GM11168 (cell line): ENCODE measurements around the gene MEF2B.

Source experiments
- in situ Hi-C: fragments of 300-500 bp; cut with MboI; formaldehyde crosslinking; loops from one replicate; pipeline ENCODE4 v1.12.0; 2022; ENCODE audit warnings: low sequenced_read_pairs; ENCODE audit not compliant: unreplicated experiment

The MEF2B gene

DNA sequence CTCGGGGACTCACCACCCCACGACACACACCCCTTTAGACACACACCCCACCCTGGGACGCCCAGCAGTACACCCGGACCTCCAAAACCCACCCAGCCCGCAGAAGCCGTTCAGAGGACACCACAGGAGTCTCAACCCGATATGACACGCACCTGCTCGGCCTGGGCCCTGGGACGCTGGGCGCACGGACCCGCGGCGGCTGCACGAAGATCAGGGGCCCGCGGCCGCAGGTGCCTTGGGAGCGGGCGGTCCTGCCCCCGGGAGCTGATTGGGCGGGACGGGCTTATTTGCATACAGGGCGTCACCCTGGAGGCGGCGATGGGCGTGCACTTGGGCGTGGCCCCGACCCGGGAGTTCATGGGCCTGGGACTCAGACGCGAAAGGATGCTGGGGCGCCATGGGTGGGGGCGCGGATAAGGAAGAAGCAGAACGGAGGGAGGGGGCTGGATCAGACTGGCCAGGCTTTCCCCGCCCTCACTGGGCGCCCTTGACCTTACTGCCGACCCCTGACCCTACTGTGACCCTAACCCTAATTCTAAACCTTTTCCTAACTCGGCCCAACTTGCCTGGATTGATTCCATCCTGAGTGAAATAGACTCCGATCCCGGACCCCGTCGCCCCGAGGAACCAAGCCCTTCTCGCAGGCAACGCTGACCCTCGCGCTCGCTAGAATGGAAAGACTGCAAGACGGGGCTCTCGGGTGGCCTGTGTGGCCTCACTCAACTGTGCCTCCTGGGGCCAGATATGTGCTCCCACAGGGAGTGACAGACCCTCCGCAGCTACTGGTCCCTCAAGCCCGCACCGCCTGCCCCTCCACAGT lies at the start of gene MEF2B:
Gene MEF2B (minus strand): TSS at position 211 of the 820 bp plus-strand sequence. CDS start 19,528 bp downstream, outside the sequence.
- in situ Hi-C loops = no loop called here

DNA sequence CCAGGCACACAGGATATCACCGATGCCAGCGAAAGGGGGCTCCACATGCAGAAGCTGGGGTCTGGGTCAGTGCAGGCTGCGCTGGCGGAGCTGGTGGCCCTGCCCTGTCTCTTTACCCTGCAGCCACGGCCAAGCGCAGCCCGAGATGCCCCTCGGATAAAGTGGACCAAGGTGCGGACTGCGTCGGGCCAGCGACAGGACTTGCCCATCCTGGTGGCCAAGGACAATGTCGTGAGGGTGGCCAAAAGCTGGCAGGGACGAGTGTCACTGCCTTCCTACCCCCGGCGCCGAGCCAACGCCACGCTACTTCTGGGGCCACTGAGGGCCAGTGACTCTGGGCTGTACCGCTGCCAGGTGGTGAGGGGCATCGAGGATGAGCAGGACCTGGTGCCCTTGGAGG lies 48.8 kb upstream of the MEF2B start:
- in situ Hi-C loops = no loop called here

DNA sequence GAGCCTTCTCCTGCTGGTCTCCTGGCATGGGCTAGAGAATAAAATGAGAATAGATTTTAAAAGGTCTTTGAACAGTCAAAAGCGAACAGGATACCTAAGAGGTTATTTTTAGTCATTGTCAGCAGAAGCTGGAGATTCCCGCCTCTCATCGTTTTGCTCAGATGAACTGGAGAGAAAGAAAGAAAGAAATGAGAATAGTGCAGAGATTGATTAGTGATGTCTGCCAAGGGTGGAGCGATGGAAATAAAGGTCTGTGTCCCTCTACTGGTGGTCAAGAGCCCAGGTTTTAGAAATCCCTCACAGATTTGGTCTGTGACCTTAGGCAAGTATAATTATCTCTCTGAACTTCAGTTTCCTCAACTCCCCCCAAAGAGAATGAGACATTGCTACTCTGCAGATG lies 47.0 kb upstream of the MEF2B start:
- in situ Hi-C loops = no loop called here

DNA sequence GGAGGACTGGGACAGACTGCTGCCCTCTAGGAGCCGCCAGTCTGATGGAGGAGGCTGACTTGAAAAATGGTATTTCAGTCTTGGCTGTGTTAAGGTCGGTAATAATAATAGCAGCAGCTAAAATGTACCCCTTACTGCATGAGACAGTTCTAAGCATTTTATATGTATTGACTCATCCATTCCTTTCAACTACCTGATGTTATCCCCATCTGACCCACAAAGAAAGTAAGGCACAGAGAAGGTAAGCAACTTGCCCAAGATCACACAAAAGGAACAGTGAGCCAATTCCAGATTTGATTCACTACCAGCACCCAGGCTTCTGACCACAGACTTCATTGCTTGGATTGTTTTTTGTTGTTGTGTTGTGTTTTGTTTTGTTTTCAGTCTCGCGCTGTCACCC lies 45.7 kb upstream of the MEF2B start:
- in situ Hi-C loops = no loop called here

DNA sequence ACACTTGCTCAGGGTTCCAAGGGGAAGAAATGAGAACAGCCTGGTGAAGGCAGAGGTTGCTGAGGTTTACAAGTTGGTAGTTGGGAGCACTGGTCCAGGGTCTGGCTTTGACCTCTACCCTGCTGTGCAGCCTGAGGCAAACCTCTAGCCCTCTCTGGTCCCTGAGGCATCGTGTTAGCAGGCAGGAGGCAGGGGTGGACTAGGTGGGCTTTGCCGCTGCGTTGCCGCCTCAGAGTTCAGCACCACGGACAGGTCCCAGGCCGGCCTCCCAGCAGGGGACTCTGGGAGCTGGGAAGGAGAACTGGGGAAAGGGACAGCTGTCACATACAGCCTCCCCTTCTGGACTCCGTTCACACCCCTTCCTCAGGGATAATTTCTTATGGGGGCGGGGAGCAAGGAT lies 44.8 kb upstream of the MEF2B start:
- in situ Hi-C loops = no loop called here

DNA sequence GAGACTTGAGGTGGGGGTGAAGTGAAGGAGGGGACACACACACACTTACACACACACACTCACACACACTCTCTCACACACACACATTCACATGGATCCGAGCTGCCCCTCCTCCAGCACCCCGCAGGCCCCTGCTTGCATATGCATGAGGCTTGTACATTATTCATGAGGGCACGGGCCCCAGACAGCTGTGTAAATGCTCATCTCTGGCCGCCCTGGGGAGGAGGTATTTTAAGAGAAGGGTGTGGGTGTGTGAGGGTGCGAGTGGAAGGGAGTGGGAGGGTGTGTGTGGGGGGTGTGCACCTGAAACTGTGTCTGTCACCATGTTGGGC lies 44.1 kb upstream of the MEF2B start:
- in situ Hi-C loops = no loop called here

DNA sequence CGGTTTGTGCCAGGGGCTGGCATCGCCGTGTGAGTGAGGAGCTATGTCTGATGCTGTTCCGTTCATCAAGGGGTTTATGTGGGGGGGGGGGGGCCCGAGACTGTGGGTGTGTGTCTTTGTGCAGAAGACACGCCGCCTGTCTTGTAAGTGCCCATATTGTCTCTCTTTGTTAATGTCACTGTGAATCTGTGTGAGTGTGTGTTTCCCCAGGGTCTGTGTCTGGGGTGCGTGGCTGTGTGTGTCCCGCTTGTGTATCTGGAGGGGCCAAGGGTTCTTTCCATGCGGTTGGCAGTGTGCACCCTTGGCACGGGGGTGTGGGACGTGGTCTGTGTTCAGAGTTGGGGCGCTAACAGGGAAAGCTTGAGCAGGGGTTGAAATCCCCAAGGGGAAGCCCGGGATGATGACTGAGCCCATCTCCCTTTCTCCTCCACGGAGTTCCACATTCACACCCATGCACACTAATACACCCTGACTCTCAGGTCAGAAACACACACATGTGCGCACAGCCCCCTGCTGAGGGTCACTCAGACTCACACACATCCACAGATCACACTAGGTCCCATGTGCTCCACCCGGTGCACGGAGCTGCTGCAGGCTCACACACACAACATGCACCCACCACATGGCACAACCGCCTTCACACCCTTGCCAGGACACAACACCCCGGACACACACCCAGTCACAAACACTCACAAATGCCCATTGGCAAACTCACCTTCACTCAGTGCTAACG lies 43.5 kb upstream of the MEF2B start:
- in situ Hi-C loops = no loop called here

DNA sequence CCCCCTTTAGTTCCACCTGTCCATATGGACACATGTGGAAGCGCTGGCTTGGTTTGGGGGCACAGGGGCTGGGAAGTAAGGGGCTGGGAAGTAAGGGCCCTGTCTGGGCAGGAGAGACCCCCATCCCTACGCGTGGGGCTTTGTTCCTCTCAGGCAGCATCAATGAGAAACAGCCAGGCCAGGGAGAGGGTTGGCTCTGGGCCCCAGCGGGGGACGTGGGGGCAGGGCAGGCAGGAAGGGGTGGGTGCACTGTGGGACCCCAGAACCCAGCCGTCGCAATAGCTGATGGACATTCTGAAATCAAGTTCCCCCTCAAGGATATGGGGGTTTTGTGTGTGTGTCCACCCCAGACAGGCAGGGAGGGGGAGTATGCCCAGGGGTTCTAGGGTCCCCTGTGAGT lies 42.9 kb upstream of the MEF2B start:
- in situ Hi-C loops = no loop called here

DNA sequence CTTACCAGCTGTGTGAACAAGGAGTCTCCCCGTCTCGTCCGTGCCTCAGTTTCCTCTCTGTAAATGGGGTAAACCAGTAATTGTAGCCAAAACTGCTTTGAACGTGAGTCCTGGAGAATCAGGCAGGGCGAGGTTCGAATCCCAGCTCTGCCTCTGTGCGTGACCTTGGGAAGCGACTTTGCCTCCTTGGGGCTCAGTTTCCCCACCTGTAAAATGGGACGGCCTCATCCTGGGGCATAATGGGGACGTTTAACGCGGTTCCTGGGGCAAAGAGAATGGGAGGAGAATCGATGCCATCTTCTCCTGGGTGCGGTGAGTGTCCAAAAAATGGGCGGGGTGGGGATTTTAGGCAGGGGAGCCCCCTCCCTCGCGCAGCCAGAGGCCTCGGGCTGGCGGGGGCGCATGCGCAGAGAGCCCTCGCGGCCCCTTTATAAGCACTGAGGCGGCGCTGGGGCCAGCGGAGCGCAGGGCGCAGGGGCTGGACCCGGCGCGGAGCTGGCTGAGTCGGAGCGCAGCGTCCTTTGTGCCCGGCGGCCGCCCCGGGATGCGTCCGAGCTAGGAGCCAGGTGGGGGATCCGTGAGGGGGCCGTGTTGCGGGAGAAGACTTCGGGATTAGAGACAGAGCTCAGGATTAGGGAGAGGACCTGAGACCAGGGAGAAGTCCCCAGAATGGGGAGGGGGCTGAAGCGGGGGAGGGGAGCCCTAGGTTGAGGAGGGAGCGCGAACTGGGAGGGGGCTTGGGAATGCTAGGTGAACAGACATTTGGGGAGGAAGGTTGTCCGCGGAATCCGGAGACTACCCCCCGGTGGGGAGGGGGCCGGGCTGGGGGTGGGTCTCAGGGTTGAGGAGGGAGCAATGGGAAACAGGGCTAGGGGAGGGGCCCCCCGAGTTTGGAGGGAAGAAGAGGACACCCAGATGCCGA lies 41.7 kb upstream of the MEF2B start, which contains the start of gene NCAN:
Gene NCAN (plus strand): TSS at position 460 of the 922 bp plus-strand sequence. CDS start 4,996 bp downstream, outside the sequence.
- in situ Hi-C loops = no loop called here

DNA sequence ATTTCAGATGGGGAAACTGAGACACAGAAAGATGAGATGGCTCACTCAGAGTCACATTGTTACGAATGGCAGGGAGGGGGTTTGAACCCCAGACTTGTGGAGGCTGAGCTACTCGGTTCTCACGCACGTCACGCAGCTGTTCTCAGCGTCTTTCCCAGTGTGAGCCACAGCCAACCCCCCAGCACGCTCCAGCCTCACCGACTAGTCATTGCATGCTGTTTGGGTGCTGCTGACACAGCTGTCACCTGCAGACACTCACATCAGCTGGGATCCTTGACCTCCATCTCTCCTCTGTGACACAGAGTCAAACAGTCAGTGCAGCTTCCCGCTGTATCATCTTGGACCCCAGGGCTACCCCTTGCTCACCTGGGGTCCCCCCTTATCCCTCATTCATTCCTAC lies 39.3 kb upstream of the MEF2B start:
- in situ Hi-C loops = no loop called here

DNA sequence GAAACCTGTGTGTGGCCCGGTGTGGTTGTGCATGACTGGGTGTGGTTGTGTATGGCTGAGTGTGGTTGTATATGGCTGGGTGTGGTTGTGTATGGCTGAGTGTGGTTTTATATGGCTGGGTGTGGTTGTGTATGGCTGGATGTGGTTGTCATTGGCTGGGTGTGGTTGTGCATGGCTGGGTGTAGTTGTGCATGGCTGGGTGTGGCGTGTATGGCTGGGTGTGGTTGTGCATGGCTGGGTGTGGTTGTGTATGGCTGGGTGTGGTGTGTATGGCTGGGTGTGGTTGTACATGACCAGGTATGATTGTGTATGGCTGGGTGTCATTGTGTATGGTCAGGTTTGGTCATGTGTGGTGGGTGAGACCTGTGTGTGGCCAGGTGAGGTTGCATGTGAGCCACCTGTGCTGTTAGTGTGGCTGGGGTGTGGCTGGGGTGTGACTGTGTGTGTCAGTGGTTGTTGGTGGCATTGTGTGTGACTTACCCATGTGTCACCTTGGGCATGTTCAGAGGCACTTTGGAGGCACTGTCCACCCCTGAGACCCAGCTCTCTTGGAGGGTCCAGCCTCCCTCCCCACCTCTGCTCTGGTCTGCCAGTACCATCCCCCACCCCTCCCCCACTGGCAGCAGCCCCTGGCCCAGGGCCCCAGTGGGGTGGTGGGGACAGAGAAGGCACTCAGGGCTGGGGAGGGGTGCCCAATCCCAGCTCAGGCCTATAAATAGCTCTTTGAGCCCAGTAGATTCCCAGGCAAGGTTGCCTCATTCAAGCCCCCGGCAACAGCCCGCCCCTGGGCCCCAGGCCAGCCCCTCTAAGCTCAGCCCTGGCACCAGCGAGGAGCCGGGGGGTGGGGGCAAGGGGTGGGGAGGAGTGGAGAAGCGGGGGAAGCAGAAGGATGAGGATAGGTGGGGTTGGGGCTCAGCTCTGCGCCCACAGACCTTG lies 37.8 kb upstream of the MEF2B start:
- in situ Hi-C loops = no loop called here

DNA sequence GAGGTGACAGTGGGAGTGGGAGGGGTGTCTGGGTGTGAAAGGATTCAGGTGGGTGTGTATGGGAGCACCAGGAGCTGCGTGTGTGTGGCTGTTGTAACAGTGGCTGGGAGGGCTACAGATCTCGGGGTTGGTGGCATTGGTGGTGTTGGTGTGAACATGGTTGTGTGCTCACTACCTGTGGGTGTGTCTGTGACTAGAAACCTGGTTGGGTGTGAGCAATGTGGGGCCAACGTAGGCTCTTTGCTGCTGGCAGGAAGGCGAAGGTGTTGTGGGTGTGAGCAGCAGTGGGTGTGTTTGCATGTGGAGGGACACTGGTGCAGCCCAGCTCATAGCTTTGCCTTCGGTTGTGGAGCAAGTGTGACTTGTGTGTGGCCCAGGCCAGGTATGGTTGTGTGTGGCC lies 36.9 kb upstream of the MEF2B start:
- in situ Hi-C loops = no loop called here

DNA sequence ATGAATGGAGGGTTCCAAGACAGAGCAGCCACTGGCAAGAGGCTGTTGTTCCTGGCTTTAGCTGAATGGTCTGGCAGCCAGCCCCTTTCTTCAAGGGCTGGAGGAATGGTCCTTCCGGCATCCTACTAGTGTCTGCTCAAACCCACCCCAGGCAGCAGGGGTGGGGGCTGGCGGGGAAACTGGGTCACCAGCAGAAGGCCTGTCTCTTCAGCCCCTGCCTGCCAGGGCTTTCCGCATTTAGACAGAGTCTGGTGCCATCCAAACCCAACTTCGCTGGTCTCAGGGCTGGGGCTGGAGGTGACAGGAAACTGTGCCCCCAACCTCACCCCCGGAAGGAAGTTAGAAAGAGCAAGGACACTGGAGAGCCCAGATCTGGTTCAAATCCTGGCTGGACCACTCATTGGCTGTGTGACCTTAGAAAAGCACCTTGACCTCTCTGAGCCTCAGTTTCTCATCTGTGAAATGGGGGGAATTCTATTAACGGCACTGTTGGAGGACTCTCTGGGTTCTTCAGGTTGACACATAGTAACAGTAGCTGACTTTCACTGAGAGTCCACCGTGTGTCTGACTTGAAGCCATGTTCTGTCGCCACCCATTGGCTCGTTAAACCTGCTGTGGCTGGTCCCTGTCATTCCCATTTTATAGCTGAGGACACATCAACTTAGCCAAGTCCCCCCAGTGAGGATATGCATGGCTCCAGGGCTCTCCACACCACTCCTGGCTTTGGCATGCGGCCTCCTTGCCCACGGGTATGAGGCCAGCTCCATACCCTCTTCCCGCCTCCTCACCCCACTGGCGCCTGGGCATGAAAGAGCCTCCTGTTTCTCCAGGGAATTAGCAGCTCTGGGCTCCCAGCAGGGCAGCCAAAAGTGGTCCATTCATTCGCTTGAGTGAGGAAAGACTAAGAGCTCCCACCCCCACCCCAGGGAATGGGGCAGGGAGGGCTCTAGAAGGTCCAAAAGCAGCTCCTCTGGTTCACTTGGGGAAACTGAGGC lies 35.6 kb upstream of the MEF2B start:
- in situ Hi-C loops = no loop called here

DNA sequence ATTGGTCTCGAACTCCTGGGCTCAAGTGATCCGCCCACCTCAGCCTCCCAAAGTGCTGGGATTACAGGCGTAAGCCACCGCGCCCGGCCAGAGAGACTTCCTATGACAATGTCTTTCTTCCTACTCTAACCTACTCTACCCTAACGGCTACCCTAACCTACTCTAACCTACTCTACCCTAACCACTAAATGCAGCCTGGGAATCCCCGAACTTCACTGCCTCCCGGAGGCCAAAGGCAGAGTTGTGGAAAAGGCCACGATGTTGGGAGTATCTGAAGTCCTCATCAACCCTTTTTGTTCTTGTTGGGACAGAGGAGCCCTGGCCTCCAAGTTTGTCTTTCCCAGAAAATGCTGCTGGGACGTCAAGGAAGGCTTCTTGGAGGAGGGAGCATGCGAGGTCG lies 34.1 kb upstream of the MEF2B start:
- in situ Hi-C loops = no loop called here

DNA sequence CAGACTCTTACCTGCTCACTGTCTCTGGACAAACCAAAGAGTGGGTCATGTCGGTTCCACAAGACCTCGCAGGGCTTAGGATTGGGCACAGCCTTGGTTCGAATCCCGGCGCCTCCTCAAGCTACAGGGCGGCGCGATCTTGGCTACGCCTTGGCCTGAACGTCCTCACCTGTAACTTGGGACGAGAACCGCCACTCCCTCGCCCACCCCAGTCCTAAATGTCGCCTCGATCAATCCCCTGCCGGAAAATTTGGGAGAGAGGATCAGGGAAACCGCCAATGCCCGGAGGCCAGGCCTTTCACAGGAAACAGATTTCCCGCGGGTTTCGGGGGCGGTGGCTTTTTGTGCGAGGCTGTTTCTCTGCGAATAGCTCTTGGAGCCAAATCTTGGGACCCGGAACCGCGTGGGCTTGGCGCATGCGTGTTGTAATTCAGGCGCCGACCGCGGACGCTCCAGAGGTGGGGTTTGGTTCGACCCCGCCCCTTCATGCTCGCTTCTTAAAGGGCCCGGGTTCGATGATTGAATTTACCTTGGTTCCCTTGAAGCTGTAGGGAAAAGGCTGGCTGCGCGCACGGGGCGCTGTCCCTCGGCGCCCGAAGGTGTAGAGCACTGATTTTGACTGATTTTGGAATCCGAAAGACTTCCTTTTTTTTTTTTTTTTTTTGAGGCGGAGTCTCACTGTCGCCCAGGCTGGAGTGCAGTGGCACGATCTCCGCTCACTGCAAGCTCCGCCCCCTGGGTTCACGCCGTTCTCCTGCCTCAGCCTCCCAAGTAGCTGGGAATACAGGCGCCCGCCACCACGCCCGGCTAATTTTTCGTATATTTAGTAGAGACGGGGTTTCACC lies 33.2 kb upstream of the MEF2B start, which contains the start of gene NR2C2AP:
Gene NR2C2AP (minus strand): TSS at position 403 of the 845 bp plus-strand sequence. CDS start 354 bp downstream, at position 49.
- in situ Hi-C loops = no loop called here

DNA sequence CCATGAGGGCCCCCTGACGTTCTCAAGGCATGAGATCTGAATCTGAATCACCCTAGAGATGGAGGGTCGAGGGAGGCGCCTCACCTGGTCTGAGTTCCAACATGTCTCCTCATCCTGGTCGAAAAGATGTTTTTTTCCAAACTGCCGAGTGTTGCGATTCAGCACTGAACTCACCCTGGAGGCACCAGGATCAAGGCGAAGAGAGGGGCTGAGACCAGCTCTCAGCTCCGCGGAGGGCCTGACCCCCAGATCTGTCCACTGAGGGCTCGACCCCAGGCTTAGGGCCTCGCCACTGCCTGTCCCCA lies 32.6 kb upstream of the MEF2B start:
- in situ Hi-C loops = no loop called here
